H1 (cell line): Measurements from ENCODE around the gene PARD3. TPM values are rescaled to one million over a fixed set of nuclear protein-coding genes. Genes with fewer than 3 reads are reported as not detected.

Experiments
- CTCF ChIA-PET: fragments of 300-600 bp; sonication (Branson Sonifier 250); formaldehyde crosslinking; loops from one replicate; lab custom pipeline; 2021; ENCODE audit not compliant: partially characterized antibody; lab: Charles Lee
- POLR2A ChIA-PET: fragments of 300-600 bp; sonication (Branson Sonifier 250); formaldehyde crosslinking; loops from one replicate; lab custom pipeline; 2021; ENCODE audit warnings: inconsistent platforms; ENCODE audit not compliant: partially characterized antibody; lab: Charles Lee
- DNase-seq, 2 experiments: peaks; one replicate each; pipeline versions ENCODE4 v3.0.0 to v3.0.0-alpha.2; 2010 to 2022; ENCODE audit warnings: low spot score in 2 of 2, low read depth in 1 of 2, mixed read lengths in 1 of 2
- FAIRE-seq: peaks from 2 replicates; lab custom pipeline; 2011; peaks lifted over from hg19 to GRCh38; lab: Jason Lieb, UNC
- H2AFZ ChIP-seq: 2 replicates; pipeline ENCODE4 v1.8.1; 2012; ENCODE audit warnings: low read length, inconsistent platforms
- H2AK5ac ChIP-seq: 2 replicates; pipeline ENCODE4 v1.6.1; 2013; ENCODE audit warnings: low read depth, low read length
- H2BK120ac ChIP-seq: replicated peaks from 2 replicates; pipeline ENCODE3; 2013; ENCODE audit warnings: low read depth, low read length, inconsistent platforms
- H2BK12ac ChIP-seq: 2 replicates; pipeline ENCODE4 v1.6.1; 2013; ENCODE audit warnings: low read depth, low read length
- H2BK15ac ChIP-seq: 2 replicates; pipeline ENCODE4 v1.6.1; 2013; ENCODE audit warnings: low read length
- H2BK20ac ChIP-seq: 2 replicates; pipeline ENCODE4 v1.6.1; 2013; ENCODE audit warnings: low read length
- H2BK5ac ChIP-seq: 2 replicates; pipeline ENCODE4 v1.6.1; 2013; ENCODE audit warnings: low read depth, low read length
- H3K14ac ChIP-seq: 2 replicates; pipeline ENCODE4 v1.6.1; 2013; ENCODE audit warnings: inconsistent platforms; ENCODE audit not compliant: insufficient read length
- H3K18ac ChIP-seq: 2 replicates; pipeline ENCODE4 v1.6.1; 2013; ENCODE audit warnings: low read length; ENCODE audit errors: extremely low read depth
- H3K23ac ChIP-seq: 2 replicates; pipeline ENCODE4 v1.6.1; 2013; ENCODE audit warnings: inconsistent platforms; ENCODE audit not compliant: insufficient read length
- H3K23me2 ChIP-seq: 2 replicates; pipeline ENCODE4 v1.6.1; 2013; ENCODE audit warnings: low read depth, low read length
- H3K27ac ChIP-seq: 2 replicates; pipeline ENCODE4 v1.6.1; 2011; ENCODE audit warnings: low read depth, low read length, inconsistent platforms
- H3K27me3 ChIP-seq, 4 experiments: replicated peaks in 1 of 4; 1 replicate in 1 of 4; 2 replicates in 3 of 4; pipeline versions ENCODE4 v1.6.1 to v1.8.1; 2011 to 2013; ENCODE audit warnings: low read length in 3 of 4, mild to moderate bottlenecking in 3 of 4, inconsistent platforms in 2 of 4, mixed read lengths in 2 of 4, moderate library complexity in 1 of 4; ENCODE audit not compliant: control insufficient read depth in 3 of 4, insufficient read depth in 3 of 4; ENCODE audit errors: extremely low read depth in 1 of 4
- H3K36me3 ChIP-seq, 4 experiments: 2 replicates each; pipeline versions ENCODE4 v1.6.1 to v1.8.1; 2011 to 2013; ENCODE audit warnings: mild to moderate bottlenecking in 4 of 4, low read length in 3 of 4, moderate library complexity in 2 of 4, control low read depth in 1 of 4, inconsistent platforms in 1 of 4; ENCODE audit not compliant: insufficient read depth in 4 of 4, control insufficient read depth in 2 of 4
- H3K4ac ChIP-seq: replicated peaks from 2 replicates; pipeline ENCODE3; 2013; ENCODE audit warnings: low read length, low read depth, mixed read lengths, inconsistent platforms; ENCODE audit not compliant: insufficient read length
- H3K4me1 ChIP-seq, 4 experiments: replicated peaks in 1 of 4; 1 replicate in 1 of 4; 2 replicates in 3 of 4; pipeline versions ENCODE4 v1.6.1 to v1.8.1; 2011 to 2013; ENCODE audit warnings: low read length in 3 of 4, inconsistent platforms in 2 of 4, mixed read lengths in 1 of 4; ENCODE audit not compliant: insufficient read depth in 4 of 4, control insufficient read depth in 3 of 4
- H3K4me2 ChIP-seq, 2 experiments: 2 replicates each; pipeline versions ENCODE4 v1.6.1 to v1.8.1; 2011 to 2013; ENCODE audit warnings: low read depth in 2 of 2, low read length in 2 of 2, control low read depth in 1 of 2, inconsistent platforms in 1 of 2, mild to moderate bottlenecking in 1 of 2; ENCODE audit not compliant: insufficient read depth in 1 of 2
- H3K4me3 ChIP-seq, 4 experiments: fragments of 200-600, 300-600 bp in 1 of 4; sonication (generic), shearing (Covaris generic), sonication (Bioruptor Twin) in 1 of 4; 2 replicates each; pipeline versions ENCODE4 v1.5.1 to v1.8.1; 2011 to 2016; ENCODE audit warnings: low read length in 4 of 4, low read depth in 3 of 4, control low read depth in 2 of 4, inconsistent platforms in 2 of 4, mild to moderate bottlenecking in 2 of 4, mixed read lengths in 1 of 4, moderate library complexity in 1 of 4; ENCODE audit not compliant: insufficient read depth in 2 of 4; ENCODE audit errors: extremely low read depth in 1 of 4
- H3K56ac ChIP-seq: replicated peaks from 2 replicates; pipeline ENCODE3; 2013; ENCODE audit warnings: low read depth, mild to moderate bottlenecking, mixed read lengths, low read length, inconsistent platforms; ENCODE audit not compliant: insufficient read length
- H3K79me1 ChIP-seq: 2 replicates; pipeline ENCODE4 v1.6.1; 2013; ENCODE audit warnings: low read depth, low read length, control low read depth
- H3K79me2 ChIP-seq, 2 experiments: 2 replicates each; pipeline versions ENCODE4 v1.6.1 to v1.8.1; 2012 to 2013; ENCODE audit warnings: low read length in 2 of 2, mild to moderate bottlenecking in 2 of 2, inconsistent platforms in 1 of 2; ENCODE audit not compliant: insufficient read depth in 2 of 2, control insufficient read depth in 1 of 2
- H3K9ac ChIP-seq, 4 experiments: replicated peaks in 1 of 4; 1 replicate in 1 of 4; 2 replicates in 3 of 4; pipeline versions ENCODE4 v1.6.1 to v1.8.1; 2011 to 2013; ENCODE audit warnings: low read depth in 3 of 4, low read length in 3 of 4, control low read depth in 2 of 4, mild to moderate bottlenecking in 2 of 4, moderate library complexity in 2 of 4, inconsistent platforms in 1 of 4; ENCODE audit errors: extremely low read depth in 1 of 4
- H3K9me3 ChIP-seq, 2 experiments: 2 replicates each; pipeline versions ENCODE4 v1.6.1 to v1.8.1; 2012 to 2013; ENCODE audit warnings: mild to moderate bottlenecking in 2 of 2, moderate library complexity in 2 of 2, control low read depth in 1 of 2, inconsistent platforms in 1 of 2, low read depth in 1 of 2, low read length in 1 of 2, mixed read lengths in 1 of 2; ENCODE audit not compliant: insufficient read depth in 2 of 2
- H4K20me1 ChIP-seq, 2 experiments: replicated peaks in 1 of 2; 2 replicates each; pipeline versions ENCODE3 to v1.8.1; 2011 to 2013; ENCODE audit warnings: inconsistent platforms in 2 of 2, low read length in 2 of 2, mild to moderate bottlenecking in 1 of 2; ENCODE audit not compliant: insufficient read depth in 2 of 2, control insufficient read depth in 1 of 2
- H4K5ac ChIP-seq: 2 replicates; pipeline ENCODE4 v1.6.1; 2013; ENCODE audit warnings: low read length, low read depth, mixed read lengths, inconsistent platforms; ENCODE audit not compliant: insufficient read length
- H4K8ac ChIP-seq: 2 replicates; pipeline ENCODE4 v1.8.0; 2013; ENCODE audit warnings: mild to moderate bottlenecking, moderate library complexity, low read length, inconsistent platforms; ENCODE audit not compliant: insufficient read depth; ENCODE audit errors: extremely low read depth
- H4K91ac ChIP-seq: replicated peaks from 2 replicates; pipeline ENCODE3; 2013; ENCODE audit warnings: low read length, mixed read lengths, inconsistent platforms; ENCODE audit not compliant: insufficient read length
- CEBPB ChIP-seq: IDR thresholded peaks from 2 replicates; pipeline ENCODE4 v1.6.1; 2012; ENCODE audit warnings: low read depth, low read length
- CREB1 ChIP-seq: IDR thresholded peaks from 2 replicates; pipeline ENCODE4 v1.6.1; 2012; ENCODE audit warnings: inconsistent platforms
- JUN ChIP-seq: IDR thresholded peaks from 2 replicates; pipeline ENCODE4 v1.6.1; 2011; ENCODE audit warnings: low read depth, mild to moderate bottlenecking, improper control_type of control experiment, low read length
- KDM4A ChIP-seq: IDR thresholded peaks from one replicate; pipeline ENCODE4 v1.7.1; 2012; ENCODE audit warnings: low read depth, mild to moderate bottlenecking, moderate library complexity, low read length, inconsistent platforms; ENCODE audit not compliant: severe bottlenecking
- PHF8 ChIP-seq: fragments of 200-600 bp; sonication (generic); conservative IDR thresholded peaks from 2 replicates; pipeline ENCODE4 v1.7.1; 2012; ENCODE audit warnings: low read depth, mild to moderate bottlenecking, inconsistent platforms, low read length, moderate library complexity
- TAF1 ChIP-seq: IDR thresholded peaks from 2 replicates; pipeline ENCODE4 v1.6.1; 2011; ENCODE audit warnings: mild to moderate bottlenecking, low read depth, low read length
- polyA plus RNA-seq, 7 experiments: library from polyadenylated mRNA; depleted of rRNA in 3 of 7; stranded (reverse) in 5 of 7; unstranded in 2 of 7; fragments of >200 nt in 5 of 7; fragments of 200-250 nt in 2 of 7; gene quantifications; 1 replicate in 5 of 7; 2 replicates in 1 of 7; 4 replicates in 1 of 7; pipeline versions ENCODE4 v1.2.1 to v1.2.3, GENCODE V29; 2011 to 2013; ENCODE audit warnings: missing spikeins in 2 of 7, mixed read lengths in 2 of 7
- total RNA-seq: library from RNA; stranded (reverse); fragmentation: NEBNext Ultra II Directional; extraction: Animal tissue kit (Norgen Biotek cat#: 25700); gene quantifications from 2 replicates; pipeline ENCODE4 v1.2.1, GENCODE V29; 2021
- TF ChIP-seq, protein P1 (sequence below): IDR thresholded peaks from 2 replicates; pipeline ENCODE4 v1.6.1; 2011; ENCODE audit warnings: low read length, improper control_type of control experiment

Gene PARD3
- total and polyA plus RNA-seq, 2 of the 8 experiments (the other 6 are each of a cell fraction or from before 2014, with no cell fraction given), result 19.7 to 49.1 TPM

DNA sequence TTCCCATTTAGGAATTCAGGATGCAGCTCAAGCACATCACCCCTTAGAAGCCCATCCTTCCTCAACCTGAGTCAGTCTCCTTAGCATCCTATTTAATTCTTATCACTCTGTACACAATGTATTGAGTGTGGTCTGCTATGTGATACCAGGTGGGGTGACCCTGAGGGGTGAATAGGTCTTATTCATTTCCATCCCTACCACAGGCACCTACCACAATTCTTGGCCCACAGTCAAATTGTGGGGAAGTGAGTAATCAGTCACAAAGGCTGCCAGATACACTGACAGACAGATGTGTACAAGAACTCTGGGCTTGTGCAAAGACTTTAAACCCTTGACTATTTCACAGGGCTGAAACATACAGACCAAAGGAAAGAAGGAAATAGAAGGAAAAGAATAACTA is 560.5 kb downstream of the PARD3 start:
- Histone ChIP-seq H4K8ac (no peak overlapping the region), H4K20me1 (no peaks in the 10 kb centered on the region), H2BK120ac (no peak overlapping the region), H3K4ac (no peak overlapping the region), H2AK5ac (no peak overlapping the region), H3K18ac (no peak overlapping the region), H3K27ac (no peak overlapping the region), H3K14ac (no peak overlapping the region), H3K4me1 (peaks cover 3 to 13% (median 5%) of the 10 kb centered on the region in 4 experiments; a peak in 5 of 7 replicates), H3K79me1 (no peaks in the 10 kb centered on the region; the same call in 1 of the 2 replicates), H3K23me2 (no peaks in the 10 kb centered on the region), H3K4me2 (no peak overlapping the region), H3K9me3 (no peaks in the 10 kb centered on the region; a peak in 1 of 4 replicates), H3K79me2 (no peaks in the 10 kb centered on the region), H4K5ac (no peak overlapping the region), H3K27me3 (0 out of 7 replicates have a peak, but pooled peaks cover 0 to 2% (median 0%) of the 10 kb centered on the region in 4 experiments), H3K23ac (no peak overlapping the region), H2BK20ac (no peak overlapping the region), H2BK15ac (no peak overlapping the region), H2AFZ (no peak overlapping the region), H2BK12ac (no peak overlapping the region), H3K36me3 (no peaks in the 10 kb centered on the region), H3K56ac (no peak overlapping the region), H2BK5ac (no peak overlapping the region), H4K91ac (no peak overlapping the region), H3K4me3 (no peak overlapping the region), H3K9ac (no peak overlapping the region)
- DNase-seq (no peak), FAIRE-seq (no peak)
- CTCF ChIA-PET, result interaction anchor here (0.6 to 1.5 kb wide), 2 partner anchors 9 to 29 kb away, joined by 3 to 4 read pairs; no protein-coding TSS in a partner anchor
- POLR2A ChIA-PET, result no interaction called here
- TF ChIP-seq, protein P1, sequence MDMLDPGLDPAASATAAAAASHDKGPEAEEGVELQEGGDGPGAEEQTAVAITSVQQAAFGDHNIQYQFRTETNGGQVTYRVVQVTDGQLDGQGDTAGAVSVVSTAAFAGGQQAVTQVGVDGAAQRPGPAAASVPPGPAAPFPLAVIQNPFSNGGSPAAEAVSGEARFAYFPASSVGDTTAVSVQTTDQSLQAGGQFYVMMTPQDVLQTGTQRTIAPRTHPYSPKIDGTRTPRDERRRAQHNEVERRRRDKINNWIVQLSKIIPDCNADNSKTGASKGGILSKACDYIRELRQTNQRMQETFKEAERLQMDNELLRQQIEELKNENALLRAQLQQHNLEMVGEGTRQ, result no peak
- no peak for TF ChIP-seq TAF1
- TF ChIP-seq CREB1, result no peak
- no peak for TF ChIP-seq CEBPB
- no peak for TF ChIP-seq PHF8
- no peak for TF ChIP-seq JUN
- no peak for TF ChIP-seq KDM4A
